ENCODE measurements around the gene RTP2.
"Not testable (repeated sequence)": the region's sequence is repeated elsewhere in the genome, so short reads cannot be mapped to it uniquely, and the experiment has no call there.

Gene RTP2

GRCh38 chr3:187684444-187684843, 17.9 kb downstream of the RTP2 start:
- Mint-ChIP-seq H3K27ac (no peak overlapping the region), H3K9me3 (peaks cover 5% of the 10 kb centered on the region in 2 donors), H3K27me3 (peaks cover 22 to 27% of the 10 kb centered on the region in 2 donors), H3K36me3 (no peaks in the 10 kb centered on the region), H3K4me3 (no peak overlapping the region), H3K4me1 (peaks cover 4% of the 10 kb centered on the region in 2 donors)
- ATAC-seq (replicated peaks) (no peak), DNase-seq (no peak)

DNA sequence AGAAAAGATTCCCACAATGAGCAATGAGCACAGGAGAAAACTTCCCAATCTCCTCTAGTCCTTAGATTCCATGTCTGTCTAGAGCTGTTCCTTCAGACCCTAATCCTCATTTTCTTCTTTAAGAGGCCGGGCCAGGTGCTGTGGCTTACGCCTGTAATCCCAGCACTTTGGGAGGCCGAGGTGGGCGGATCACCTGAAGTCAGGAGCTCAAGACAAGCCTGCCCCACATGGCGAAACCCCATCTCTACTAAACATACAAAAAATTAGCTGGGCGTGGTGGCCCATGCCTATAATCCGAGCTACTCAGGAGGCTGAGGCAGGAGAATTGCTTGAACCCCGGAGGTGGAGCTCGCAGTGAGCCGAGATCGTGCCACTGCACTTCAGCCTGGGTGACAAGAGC, 20.6 kb downstream of the RTP2 start:
- H3K4me1 Mint-ChIP-seq; ATAC-seq (replicated peaks); H3K27ac Mint-ChIP-seq; DNase-seq; H3K9me3 Mint-ChIP-seq; H3K36me3 Mint-ChIP-seq; H3K4me3 Mint-ChIP-seq: not testable (repeated sequence)
- peaks cover 32 to 33% of the 10 kb centered on the region in 2 donors for H3K27me3 Mint-ChIP-seq

DNA sequence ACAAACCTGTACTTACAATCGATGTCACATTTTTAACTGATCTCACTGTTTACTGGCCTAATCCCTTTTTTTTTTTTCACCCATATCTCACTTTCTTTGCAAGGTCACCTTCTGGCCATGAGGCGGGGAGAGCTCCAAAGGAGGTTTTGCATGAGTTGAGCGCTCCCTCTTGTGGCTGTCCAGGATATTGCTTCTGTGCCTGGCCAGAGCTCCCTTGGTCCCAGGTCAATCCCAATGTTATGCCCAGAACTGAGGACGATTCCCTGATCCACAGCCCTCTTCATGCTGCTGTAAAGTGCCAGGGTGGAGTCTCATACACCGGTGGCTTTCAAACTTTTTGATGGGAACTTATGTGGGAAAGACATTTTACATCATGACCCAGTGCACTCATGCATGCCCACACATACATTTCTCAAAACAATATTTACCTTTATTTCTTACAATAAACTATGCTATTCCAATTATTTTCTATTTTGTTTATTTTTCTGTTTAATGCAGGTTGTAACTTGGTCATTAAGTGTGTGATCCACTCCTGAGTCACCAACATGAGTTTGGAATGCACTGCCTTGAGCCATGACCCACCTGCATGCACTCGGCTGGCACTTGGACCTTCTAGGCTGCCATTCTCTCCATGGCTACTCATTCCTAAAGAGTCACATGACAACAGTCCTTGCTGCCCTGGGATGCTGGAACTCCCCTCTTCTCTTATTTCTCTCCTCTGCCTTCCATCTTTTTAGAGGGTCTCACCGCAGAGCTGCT, 22.5 kb downstream of the RTP2 start:
- ATAC-seq (replicated peaks): peak; percentile 73 to 83
- no peak overlapping the region for H3K4me3 Mint-ChIP-seq
- H3K9me3 Mint-ChIP-seq: no peaks in the 10 kb centered on the region
- H3K4me1 Mint-ChIP-seq: peaks cover 4 to 6% of the 10 kb centered on the region in 2 donors
- H3K27me3 Mint-ChIP-seq: peaks cover 37 to 45% of the 10 kb centered on the region in 2 donors
- H3K27ac Mint-ChIP-seq: peak overlapping the region; percentile 56
- no peaks in the 10 kb centered on the region for H3K36me3 Mint-ChIP-seq
- peak; percentile 48 for DNase-seq

- Mint-ChIP-seq H3K36me3 (no peaks in the 10 kb centered on the region), H3K4me3 (no peak overlapping the region), H3K27me3 (peaks cover 46 to 53% of the 10 kb centered on the region in 2 donors), H3K4me1 (peaks cover 4 to 6% of the 10 kb centered on the region in 2 donors), H3K9me3 (no peaks in the 10 kb centered on the region), H3K27ac (no peak overlapping the region)
- ATAC-seq (replicated peaks): peak; percentile 60 to 72
- DNase-seq: peak; percentile 29
Measured at GRCh38 chr3:187678726-187679268, 23.6 kb downstream of the RTP2 start.

DNA sequence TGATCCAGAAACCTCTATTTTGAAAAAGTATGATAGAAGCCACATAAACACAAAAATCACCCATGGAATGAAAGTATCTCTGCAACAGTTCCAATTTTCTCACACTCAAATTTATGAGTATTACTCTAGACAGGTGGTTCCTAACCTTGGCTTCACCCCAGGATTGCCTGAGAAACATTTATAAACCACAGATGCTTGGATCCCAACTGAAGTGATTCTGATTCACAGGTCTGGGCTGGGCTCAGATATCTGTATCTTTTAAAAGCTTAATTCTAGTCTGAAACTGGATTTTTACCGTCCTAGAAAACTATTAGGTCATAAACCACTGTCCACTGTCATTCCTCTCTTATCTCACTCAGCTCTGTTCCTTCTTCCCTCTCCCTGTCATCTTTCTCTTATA, 24.8 kb downstream of the RTP2 start:
- Mint-ChIP-seq H3K4me3 (no peak overlapping the region), H3K9me3 (no peaks in the 10 kb centered on the region), H3K36me3 (no peaks in the 10 kb centered on the region), H3K27ac (no peak overlapping the region), H3K27me3 (peaks cover 42 to 57% of the 10 kb centered on the region in 2 donors), H3K4me1 (peaks cover 4 to 6% of the 10 kb centered on the region in 2 donors)
- ATAC-seq (replicated peaks): no peak
- DNase-seq: no peak

DNA sequence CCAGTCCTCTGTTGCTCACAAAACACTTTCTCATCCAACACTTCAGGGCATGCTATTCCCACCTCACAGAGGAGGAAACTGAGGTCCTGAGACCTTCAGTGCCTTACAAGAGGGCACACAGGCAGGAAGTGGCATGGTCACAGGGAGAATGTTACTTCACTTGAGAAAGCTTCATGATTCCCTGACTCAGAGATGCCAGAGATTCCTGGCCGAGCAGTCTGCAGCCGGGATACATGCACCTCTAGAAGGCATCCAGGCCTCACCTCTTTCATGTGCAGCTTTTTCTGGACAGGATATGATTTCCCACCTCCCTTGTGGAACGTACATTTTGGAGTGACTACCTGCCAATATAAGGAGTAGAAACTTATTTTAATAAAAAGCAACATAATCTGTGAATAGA, 29.3 kb downstream of the RTP2 start:
- DNase-seq (no peak), ATAC-seq (replicated peaks) (no peak)
- H3K9me3 Mint-ChIP-seq: no peaks in the 10 kb centered on the region
- H3K4me1 Mint-ChIP-seq: peaks cover 0 to 1% of the 10 kb centered on the region in 2 donors
- H3K27ac Mint-ChIP-seq: no peak overlapping the region
- no peak overlapping the region for H3K4me3 Mint-ChIP-seq
- H3K36me3 Mint-ChIP-seq: no peaks in the 10 kb centered on the region
- peaks cover 48 to 63% of the 10 kb centered on the region in 2 donors for H3K27me3 Mint-ChIP-seq

GRCh38 chr3:187669675-187670504, 32.5 kb downstream of the RTP2 start, which contains the start of gene SST:
TSS of gene SST (minus strand) at chr3:187670394. CDS start at chr3:187670291, 103 bp downstream.
- H3K4me3 Mint-ChIP-seq: no peak within 1 kb of the TSS
- ATAC-seq (replicated peaks) (no peak), DNase-seq (no peak)
- H3K27me3 Mint-ChIP-seq: peaks cover 45 to 54% of the 10 kb centered on the region in 2 donors
- no peak within 1 kb of the TSS for H3K27ac Mint-ChIP-seq
- H3K4me1 Mint-ChIP-seq: peaks cover 6 to 7% of the 10 kb centered on the region in 2 donors
- H3K36me3 Mint-ChIP-seq: no peaks in the 10 kb centered on the region
- no peaks in the 10 kb centered on the region for H3K9me3 Mint-ChIP-seq

DNA sequence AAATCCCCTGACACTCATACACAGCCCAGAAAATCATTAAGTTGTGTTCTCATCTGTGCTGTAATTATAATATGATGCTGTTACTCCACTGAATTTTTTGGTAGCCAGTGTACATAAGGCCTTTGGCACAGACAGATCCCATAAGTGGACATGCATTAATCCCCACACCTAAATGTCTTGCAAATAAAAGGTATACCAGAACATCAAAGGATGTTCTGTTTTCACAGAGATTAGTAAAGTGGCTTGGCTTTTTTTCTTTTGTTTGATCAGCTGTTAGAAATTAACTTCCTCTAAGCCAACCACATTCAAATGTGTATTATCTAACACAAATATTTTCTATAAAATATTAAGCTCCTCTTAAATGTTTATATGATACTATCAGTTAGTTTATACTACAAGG, 34.8 kb downstream of the RTP2 start:
- H3K9me3 Mint-ChIP-seq: peaks cover 5% of the 10 kb centered on the region in 2 donors
- peaks cover 34 to 41% of the 10 kb centered on the region in 2 donors for H3K27me3 Mint-ChIP-seq
- DNase-seq: no peak
- H3K27ac Mint-ChIP-seq: no peak overlapping the region
- H3K4me3 Mint-ChIP-seq: no peak overlapping the region
- no peak for ATAC-seq (replicated peaks)
- peaks cover 12 to 16% of the 10 kb centered on the region in 2 donors for H3K4me1 Mint-ChIP-seq
- no peaks in the 10 kb centered on the region for H3K36me3 Mint-ChIP-seq

- ATAC-seq (replicated peaks): peak in 1 of 2 donors; percentile 36
Measured at GRCh38 chr3:187665764-187666402, 36.5 kb downstream of the RTP2 start.

GRCh38 chr3:187665010-187665409, 37.3 kb downstream of the RTP2 start:
- Mint-ChIP-seq H3K4me3 (no peak overlapping the region), H3K27ac (no peak overlapping the region), H3K27me3 (peaks cover 17 to 23% of the 10 kb centered on the region in 2 donors), H3K4me1 (peaks cover 10 to 16% of the 10 kb centered on the region in 2 donors), H3K36me3 (no peaks in the 10 kb centered on the region), H3K9me3 (peaks cover 5 to 8% of the 10 kb centered on the region in 2 donors)
- ATAC-seq (replicated peaks) (peak; percentile 68 to 85), DNase-seq (no peak)

More at GRCh38 chr3:187665764-187666402, 36.5 kb downstream of the RTP2 start:
- Mint-ChIP-seq H3K9me3 (peaks cover 5% of the 10 kb centered on the region in 2 donors), H3K27ac (no peak overlapping the region), H3K36me3 (no peaks in the 10 kb centered on the region), H3K4me3 (no peak overlapping the region), H3K4me1 (peaks cover 12 to 16% of the 10 kb centered on the region in 2 donors), H3K27me3 (peaks cover 25 to 31% of the 10 kb centered on the region in 2 donors)
- no peak for DNase-seq

DNA sequence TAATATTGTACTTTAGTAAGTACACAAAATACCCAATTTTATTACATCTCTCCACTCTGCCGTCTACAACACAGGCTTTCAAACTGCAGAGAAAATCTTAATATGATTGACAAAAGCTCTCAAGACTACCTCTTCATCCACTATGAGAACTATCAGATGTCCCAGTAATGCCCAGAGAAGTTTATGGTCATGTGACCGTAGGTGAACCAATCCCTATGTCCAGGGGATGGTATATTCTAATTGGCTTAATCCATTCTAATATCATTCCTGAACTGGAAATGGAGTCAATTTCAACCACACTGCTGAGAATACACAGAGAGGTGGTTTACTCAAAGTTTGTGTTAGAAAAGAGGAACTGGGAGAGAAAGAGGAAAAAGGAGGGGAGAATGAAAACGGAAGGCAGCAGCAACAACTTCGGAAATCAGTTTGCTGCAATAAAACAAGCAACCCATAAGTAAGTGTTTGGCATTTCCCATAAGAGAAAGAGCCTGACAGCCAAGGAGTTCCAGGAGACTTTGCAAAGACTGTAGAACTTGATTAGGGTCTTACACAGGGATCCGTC, 39.4 kb downstream of the RTP2 start:
- H3K27me3 Mint-ChIP-seq: peaks cover 6 to 17% of the 10 kb centered on the region in 2 donors
- DNase-seq (no peak), ATAC-seq (replicated peaks) (peak; percentile 56 to 68)
- no peak overlapping the region for H3K4me3 Mint-ChIP-seq
- peaks cover 5 to 8% of the 10 kb centered on the region in 2 donors for H3K9me3 Mint-ChIP-seq
- H3K27ac Mint-ChIP-seq: no peak overlapping the region
- peaks cover 10 to 16% of the 10 kb centered on the region in 2 donors for H3K4me1 Mint-ChIP-seq
- H3K36me3 Mint-ChIP-seq: no peaks in the 10 kb centered on the region

DNA sequence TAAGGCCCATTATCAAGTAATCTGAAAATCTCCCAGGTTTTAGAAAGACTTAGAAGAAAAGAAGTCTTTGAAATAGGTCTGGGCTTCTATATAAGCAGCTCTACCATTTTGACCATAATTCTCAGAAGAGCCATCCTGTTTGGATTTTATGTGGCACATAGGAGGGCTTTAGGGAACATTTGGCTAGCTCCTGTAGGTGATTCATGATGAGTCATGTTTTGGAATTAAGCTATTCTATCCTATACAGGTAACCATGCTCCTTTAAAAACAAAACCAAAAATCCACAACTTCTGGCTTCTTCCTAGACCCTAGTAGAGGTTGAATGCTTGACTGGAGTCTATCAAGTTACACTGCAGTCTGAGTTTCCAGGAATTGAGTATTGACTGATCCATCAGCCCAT, 41.1 kb downstream of the RTP2 start:
- H3K4me1 Mint-ChIP-seq: peaks cover 10 to 16% of the 10 kb centered on the region in 2 donors
- no peak overlapping the region for H3K4me3 Mint-ChIP-seq
- H3K27ac Mint-ChIP-seq: no peak overlapping the region
- DNase-seq: no peak
- H3K36me3 Mint-ChIP-seq: no peaks in the 10 kb centered on the region
- ATAC-seq (replicated peaks): no peak
- peaks cover 4 to 12% of the 10 kb centered on the region in 2 donors for H3K27me3 Mint-ChIP-seq
- H3K9me3 Mint-ChIP-seq: peaks cover 5 to 8% of the 10 kb centered on the region in 2 donors

GRCh38 chr3:187651282-187651681, 51.1 kb downstream of the RTP2 start:
- Mint-ChIP-seq H3K4me3 (no peak overlapping the region), H3K27me3 (peaks cover 51 to 57% of the 10 kb centered on the region in 2 donors), H3K9me3 (no peaks in the 10 kb centered on the region)

More at GRCh38 chr3:187651282-187651681, 51.1 kb downstream of the RTP2 start:
- peaks cover 0 to 4% of the 10 kb centered on the region in 2 donors for H3K4me1 Mint-ChIP-seq
- DNase-seq (no peak), ATAC-seq (replicated peaks) (no peak)
- H3K36me3 Mint-ChIP-seq: no peaks in the 10 kb centered on the region
- no peak overlapping the region for H3K27ac Mint-ChIP-seq
